Activated T-cell treated with anti-CD3 and anti-CD28 coated beads for 1 hour (primary cell): ENCODE results near the gene NUPR1.
"Not testable (repeated sequence)": the region's sequence is repeated elsewhere in the genome, so short reads cannot be mapped to it uniquely, and the experiment has no call there.

Source experiments
- DNase-seq: peaks from one replicate; pipeline ENCODE4 v3.0.0-alpha.2; 2020; ENCODE audit warnings: low read depth

The NUPR1 gene

DNA sequence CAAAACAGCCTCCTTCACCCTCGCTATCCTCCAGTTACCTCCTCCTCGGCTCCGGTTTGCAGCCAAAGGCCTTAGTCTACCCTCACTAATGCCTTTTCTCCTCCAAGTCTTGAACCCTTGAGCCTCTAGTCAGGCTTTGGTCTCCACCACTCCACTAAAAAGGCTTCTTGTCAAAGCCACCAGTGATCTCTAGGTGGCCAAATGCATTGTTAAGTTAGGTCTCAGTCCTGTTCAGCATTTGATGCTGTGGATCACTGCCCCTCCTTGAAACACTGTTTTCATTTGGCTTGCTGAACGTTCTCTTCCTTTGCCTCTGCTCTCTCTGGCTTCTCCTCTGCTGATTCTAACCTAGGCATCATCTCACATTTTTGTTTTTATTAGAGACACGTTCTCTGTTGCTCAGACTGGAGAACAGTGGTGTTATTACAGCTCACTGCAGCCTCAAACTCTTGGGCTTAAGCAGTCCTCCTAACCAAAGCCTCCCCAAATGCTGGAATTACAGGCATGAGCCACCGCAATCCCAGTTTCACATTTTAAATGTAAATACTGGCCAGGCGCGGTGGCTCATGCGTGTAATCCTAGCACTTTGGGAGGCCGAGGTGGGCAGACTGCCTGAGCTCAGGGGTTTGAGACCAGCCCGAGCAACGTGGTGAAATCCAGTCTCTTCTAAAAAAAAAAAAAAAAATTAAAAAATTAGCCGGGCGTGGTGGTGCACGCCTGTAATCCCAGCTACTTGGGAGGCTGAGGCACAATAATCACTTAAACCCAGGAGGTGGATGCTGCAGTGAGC is 16.1 kb upstream of the NUPR1 start:
- no peak for DNase-seq

DNA sequence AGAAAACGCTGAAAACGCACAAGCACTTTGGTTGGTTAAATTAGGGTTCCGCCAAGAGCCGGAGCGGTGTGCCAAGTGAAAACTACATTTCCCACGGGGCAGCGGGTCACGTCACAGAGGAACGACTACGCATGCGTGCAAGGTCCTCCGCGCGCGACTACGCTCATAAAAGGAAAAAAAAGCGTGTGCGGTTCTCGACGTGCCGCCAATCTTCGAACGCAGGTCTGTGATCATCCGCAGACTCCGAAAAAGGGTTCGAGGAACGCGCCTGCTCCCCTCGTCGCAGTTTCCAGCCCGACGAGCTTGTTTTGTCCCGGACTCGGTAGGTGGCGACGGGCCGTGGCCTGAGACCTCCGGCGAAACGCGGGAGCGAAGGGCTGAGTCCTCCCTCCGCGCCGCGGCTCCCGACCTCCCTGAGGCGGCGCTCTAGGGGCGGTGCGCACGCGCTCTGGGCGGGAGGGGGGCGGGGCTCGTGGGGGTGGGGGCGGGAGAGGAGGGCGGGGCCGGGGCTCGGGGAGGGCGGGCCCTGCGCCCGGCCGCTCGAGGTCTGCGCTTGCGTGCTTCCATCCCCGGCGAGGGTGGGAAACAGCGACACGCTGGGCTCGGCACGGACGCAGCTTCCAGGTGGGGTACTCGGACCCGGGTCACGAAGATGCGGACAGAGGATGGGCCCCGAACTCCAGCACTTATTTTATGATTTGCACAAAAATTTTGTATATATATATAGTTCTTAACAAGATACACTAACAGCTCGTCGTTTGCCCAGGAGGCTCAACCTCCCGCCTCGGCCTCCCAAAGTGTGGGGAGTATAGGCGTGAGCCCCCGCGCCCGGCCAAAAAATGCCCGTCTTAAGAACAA is 15.2 kb upstream of the NUPR1 start, which contains the start of gene SGF29:
Gene SGF29 (plus strand): TSS at position 145 of the 858 bp plus-strand sequence. CDS start 27,150 bp downstream, outside the sequence.
- peak; percentile 90 for DNase-seq

DNA sequence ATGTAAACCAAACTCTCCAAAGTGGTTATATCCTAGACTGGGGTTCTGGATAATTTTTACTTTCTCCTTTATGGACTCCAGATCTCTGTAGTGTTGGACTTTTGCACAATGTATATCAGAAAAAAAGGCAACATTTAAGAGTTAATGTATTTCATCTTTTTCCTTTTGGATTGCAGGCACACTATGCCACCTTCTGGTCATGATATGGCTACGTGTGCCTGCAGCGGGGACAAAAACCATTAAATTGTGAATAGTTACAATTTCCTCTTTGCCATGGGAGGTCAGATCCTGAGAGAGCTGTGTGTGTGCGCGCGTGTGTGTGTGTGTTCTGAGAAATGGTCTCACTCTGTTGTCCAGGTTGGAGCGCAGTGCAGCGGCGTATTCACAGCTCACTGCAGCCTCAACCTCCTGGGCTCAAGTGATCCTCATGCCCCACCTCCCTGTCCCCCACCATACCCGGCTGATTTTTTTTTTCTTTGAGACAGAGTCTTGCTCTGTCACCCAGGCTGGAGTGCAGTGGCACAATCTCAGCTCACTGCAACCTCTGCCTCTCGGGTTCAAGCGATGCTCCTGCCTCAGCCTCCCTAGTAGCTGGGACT is 10.6 kb upstream of the NUPR1 start:
- DNase-seq: no peak

DNA sequence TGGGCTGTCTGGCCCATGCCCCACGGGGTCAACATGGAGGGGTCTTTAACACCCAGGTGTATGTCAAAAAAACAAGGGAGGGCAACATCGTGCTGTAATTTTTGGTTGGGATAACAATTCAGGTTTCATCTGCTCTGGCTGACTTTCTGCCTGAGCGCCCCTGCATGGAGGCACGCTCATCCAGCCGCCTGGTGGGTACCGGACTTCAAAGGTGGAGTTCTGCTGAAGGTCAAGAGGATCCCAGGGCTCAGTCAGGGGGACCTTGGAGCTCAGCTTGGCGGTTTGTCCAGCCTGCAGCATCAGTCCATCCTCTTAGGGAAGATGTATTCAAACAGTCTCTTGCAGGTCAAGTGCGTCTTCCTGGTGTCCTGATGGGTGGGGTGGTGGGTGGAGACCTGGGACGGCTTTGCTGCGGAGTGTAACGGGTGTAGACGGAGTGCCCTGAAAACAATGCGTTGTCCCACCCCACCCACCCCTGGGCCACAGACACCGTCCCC is 9.6 kb upstream of the NUPR1 start:
- DNase-seq: no peak

DNA sequence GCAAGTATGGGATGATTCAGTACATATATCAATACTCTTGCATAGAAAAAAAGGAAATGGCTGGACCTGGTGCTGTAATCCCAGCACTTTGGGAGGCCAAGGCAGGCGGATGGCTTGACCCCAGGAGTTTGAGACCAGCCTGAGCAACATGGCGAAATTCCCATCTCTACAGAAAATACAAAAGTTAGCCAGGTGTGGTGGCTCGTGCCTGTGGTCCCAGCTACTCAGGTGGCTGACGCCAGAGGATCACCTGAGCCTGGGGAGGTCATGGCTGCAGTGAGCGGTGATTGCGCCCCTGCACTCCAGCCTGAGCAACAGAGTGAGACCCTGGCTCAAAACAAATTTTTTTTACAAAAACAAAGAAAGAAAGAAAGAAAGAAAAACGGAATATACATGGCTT is 7.9 kb upstream of the NUPR1 start:
- DNase-seq: no peak

DNA sequence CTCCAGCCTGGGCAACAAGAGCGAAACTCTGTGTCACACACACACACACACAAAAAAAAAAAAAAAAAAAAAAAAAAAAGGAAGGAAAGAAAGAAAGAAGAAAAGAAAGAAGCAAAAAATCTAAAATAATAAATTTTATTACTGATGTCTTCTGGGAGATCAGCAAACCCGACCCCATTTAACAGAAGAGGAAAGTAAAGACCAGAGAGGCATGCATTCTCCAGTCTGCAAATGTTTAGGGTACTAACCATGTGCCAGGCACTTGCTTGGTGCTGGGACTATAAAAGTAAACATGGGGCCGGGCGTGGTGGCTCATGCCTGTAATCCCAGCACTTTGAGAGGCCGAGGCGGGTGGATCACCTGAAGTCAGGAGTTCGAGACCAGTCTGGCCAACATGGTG is 7.2 kb upstream of the NUPR1 start:
- DNase-seq: not testable (repeated sequence)

DNA sequence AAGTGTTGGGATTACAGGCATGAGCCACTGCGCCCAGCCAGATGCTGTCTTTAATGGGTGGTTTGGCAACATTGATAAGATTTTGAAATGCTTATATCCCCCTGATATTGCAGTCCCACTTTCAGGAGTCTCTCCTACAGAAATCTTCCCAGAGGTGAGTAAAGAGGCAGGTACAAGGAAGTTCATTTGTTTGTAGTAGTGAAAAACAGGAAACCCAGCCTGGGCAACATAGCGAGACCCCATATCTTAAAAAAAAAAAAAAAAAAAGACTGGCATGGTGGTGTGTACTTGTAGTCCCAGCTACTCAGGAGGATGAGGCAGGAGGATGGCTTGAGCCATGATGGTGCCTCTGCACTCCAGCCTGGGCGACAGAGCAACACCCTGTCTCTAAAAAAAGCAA is 6.2 kb upstream of the NUPR1 start:
- DNase-seq: no peak

DNA sequence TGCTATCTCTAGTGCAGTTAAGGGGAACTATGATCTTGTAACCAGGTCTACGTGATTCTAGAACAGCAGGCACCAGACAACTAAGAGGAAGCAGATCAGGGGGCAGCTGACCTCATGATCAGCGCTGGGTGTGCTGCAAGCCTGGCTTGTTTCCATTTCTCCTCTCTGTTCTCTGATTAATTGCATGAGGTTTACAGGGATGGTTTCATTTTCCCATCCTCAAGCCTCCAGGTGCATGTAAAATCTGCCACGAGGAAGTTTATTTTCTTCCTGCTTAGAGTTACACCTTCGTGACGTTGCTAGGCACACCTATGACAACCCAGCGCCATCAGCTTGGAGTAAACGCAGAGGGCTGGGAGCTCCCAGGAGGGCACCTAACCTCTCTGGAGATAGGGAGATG is 4.3 kb upstream of the NUPR1 start:
- DNase-seq: no peak

DNA sequence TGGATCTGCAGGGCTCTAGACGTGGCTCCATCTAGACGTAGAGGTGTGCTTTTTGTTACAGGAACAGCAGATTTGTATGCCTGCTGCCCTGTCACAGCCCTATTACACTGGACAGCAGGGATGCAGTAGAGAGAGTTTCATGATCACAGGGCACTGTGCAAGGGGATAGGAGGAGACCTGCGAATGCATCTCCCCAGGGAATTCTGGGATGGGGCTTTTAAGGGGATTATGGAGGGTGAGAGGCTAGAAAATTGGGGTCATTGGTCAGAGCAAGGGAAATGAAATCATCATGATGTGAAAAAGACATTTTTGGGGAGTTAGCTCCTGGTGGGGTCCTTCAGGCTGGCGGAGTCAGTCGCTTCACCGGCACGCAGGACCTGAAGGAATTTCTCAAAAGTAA is 3.9 kb upstream of the NUPR1 start:
- DNase-seq: no peak

DNA sequence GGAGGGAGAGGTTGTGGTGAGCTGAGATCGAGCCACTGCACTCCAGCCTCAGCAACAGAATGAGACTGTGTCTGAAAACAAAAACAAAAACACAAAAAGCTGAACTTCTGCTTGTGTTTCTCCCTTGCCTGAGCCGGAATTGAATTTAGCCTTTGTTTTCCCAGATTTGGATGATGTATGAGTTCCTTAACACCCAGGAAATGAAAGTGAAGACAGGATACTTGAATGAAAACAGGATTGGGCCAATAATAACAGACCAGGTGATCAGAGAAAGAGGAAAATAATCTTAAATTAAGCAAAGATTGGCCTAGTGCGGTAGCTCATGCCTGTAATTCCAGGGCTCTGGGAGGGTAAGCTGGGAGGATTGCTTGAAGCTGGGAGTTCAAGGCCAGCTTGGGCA is 1.6 kb upstream of the NUPR1 start:
- DNase-seq: no peak

DNA sequence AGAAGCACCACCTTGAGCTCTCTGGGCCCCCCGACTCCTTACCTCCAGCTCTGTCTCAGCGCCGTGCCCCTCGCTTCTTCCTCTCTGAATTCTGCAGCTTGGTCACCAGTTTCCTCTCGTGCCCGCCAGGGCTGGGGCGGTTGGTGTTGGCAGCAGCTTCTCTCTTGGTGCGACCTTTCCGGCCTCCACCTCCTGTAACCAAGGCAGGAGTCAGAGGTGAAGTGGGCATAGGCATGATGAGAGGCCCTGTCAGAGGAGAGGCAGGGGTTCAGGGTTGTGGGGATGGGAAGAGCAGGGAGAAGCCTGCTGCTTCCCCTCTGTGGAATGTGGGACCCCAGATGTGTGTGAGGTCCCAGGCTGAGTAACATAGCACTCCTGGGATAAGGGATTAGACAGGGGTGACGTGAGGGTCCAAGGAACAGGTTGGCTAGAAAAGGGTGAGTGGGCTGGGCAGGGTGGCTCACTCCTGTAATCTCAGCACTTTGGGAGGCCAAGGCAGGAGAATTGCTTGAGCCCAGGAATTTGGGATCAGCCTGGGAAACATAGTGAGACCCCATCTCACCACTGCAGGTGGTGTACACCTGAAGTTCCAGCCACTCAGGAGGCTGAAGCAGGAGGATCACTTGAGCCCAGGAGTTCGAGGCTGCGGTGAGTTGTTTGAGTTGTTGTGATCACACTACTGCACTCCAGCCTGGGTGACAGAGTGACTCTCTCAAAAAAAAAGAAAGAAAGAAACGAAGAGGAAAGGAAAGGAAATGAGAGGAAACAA is 626 bp downstream of the NUPR1 start:
- DNase-seq: no peak

DNA sequence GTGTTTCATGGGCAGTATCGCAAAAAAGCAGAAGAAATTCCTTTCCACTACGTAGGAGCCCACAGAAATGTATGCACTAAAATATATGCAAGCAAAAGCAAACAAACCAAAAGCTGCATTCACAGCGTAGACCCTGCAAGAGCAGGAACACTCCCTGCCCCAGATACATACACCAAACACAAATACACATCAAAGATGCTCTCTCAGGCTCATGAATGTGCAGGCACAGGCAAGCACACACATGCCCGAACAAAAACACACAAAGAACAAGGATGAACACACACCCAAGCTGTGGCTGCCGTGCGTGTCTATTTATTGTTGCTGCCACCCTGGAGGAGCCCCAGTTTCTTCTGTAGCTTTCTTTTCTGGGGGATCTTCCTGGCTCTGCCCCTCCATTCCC is 1.7 kb downstream of the NUPR1 start:
- no peak for DNase-seq

DNA sequence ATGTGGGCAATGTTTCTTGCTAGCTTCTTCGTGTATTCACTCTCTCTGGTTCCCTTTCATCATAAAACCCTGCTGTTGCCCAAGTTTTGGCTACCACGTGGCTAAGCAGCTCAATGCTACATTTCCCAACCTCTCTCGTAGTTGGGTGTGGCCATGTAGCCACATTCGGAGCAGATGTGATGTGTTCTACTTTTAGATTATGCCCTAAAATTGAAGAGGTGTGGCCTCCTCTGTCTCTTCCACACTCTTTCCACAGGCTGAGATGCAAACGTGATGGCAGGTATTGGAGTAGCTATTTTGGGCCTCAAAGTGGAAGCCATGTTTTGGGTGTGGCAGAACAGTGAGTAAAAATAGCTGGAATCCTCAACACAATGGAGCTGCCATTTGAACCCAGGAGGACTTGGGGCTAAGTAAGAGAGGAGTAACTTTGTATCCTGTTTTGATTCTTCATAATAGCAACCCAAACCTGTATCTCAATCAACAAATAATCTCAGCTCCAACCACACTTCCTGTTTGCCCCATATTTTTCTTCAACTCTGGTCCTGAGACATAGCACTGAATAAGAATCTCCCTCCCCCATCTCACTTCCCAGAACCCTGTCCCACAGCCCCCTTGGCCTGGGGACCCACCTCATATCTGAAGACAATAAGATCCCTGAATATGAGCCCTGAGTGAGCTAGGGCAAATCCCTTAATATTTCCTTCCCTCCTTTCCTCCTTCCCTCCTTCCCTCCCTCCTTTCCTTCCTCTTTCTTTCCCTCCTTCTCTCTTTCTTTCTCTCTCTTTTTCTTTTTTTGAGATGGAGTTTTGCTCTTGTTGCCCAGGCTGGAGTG is 4.0 kb downstream of the NUPR1 start:
- no peak for DNase-seq

DNA sequence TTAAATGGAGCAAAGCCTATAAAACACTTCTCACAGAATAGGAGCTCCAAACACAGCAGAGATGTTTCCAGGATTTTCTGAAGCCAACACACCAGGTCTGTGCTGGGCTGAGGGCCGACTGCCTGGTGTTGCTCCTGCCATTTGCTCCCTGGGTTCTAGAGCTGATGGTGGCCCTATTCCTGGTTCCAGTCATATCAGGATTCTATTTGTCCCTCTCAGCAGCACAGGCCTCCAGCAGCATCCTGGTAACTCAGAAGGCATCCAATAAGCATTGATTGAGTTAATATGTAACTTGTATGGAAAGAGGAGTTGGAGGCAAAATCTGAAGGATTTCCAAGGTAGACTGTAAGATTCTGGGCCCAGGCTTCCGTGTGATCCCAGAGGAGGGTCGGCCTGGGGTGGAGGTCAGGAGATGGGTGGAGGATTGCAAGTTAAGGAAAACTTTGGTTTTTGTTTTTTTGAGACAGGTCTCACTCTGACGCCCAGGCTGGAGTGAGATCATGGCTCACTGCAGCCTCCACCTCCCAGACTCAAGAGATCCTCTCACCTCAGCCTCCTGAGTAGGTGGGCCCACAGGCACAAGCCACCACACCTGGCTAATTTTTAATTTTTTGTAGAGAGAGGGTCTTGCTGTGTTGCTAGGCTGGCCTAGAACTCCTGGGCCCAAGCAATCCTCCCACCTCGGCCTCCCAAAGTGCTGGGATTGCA is 5.7 kb downstream of the NUPR1 start:
- no peak for DNase-seq

DNA sequence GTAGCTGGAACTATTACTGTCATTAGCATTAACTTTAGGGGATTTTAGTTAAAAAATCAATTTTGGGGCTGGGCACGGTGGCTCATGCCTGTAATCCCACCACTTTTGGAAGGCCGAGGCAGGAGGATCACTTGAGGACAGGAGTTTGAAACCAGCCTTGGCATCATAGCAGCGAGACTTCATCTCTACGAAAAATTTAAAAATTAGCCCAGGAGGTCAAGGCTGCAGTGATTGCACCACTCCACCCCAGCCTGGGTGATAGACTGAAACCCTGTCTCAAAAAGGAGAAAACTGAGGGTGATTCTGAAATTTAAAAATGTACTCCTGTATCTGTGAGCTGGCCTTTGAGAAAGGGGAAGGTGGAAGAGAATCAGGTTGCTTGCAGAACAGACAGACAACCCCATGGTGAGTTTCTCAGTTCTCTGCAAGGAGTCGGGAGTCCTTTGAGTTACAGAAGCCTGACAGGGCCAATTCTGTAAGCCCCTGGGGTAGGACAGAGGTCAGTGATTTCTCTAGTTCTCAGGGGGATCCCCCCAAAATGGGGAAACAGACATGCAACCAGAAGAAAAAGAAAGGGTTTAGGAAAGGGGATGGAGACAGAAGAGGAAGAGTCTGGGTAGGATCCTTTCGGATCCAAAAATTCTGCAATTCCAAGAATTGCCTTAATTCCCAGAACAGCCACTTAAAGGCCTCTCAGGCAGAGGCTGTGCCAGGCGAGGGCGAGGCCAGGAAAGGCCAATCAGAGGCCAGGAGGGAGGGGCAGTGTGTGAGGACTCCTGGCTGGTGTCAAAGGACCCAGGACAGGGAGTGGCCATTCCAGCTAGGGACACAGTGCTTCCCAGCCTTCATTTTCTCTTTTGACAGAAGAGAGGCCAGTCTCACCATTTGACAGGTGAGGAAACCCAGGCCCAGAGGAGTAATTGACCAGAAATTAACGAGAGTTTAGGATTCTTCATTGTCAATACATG is 6.7 kb downstream of the NUPR1 start:
- no peak for DNase-seq

DNA sequence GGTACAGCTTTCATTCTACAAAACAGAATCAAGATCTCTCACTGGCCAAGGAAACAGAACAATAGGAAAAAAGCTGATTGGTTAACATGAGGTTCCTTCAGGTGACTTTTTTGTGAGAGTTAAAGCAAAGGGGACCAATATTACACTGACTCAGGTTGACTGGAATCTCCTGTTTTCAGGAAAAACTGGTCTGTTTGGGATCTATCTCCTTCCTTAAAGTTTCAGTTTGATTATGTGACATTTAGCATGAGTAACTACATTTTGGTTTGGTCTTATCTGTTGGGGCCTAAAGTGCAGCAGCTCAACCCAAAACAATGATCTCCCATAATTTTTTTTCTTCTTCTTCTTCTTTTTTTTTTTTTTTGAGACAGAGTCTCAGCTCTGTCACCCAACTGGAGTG is 9.7 kb downstream of the NUPR1 start:
- no peak for DNase-seq

DNA sequence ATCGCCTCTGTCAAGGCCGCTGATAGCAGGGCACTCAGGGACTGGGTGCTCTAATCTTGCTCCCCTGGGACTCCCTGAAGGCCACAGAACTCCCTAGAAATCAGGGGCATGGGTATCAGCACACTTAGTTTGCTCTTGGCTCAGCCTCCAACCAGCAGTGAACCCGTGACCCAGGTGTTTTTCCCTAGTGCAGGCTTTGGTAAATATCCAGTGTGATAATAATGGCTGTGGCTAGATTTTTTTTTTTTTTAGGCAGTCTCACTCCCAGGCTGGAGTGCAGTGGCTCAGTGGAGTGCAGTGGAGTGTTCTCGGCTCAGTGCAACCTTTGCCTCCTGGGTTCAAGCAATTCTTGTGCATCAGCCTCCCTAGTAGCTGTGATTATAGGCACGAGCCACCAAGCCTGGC is 10.3 kb downstream of the NUPR1 start:
- no peak for DNase-seq

DNA sequence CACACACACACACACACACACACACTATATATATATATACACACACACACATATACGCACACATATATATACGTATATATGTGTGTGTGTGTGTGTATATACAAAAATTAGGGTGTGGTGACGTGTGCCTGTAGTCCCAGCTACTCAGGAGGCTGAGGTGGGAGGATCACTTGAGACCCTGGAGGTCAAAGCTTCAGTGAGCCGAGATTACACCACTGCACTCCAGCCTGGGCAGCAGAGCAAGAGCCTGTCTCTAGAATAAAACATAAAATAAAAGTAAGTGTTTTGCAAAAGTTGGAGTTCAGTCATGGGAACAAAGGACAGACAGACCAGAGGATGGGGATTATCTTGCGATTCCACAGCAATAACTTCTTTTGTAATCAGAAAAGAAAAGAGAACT is 10.8 kb downstream of the NUPR1 start:
- no peak for DNase-seq

DNA sequence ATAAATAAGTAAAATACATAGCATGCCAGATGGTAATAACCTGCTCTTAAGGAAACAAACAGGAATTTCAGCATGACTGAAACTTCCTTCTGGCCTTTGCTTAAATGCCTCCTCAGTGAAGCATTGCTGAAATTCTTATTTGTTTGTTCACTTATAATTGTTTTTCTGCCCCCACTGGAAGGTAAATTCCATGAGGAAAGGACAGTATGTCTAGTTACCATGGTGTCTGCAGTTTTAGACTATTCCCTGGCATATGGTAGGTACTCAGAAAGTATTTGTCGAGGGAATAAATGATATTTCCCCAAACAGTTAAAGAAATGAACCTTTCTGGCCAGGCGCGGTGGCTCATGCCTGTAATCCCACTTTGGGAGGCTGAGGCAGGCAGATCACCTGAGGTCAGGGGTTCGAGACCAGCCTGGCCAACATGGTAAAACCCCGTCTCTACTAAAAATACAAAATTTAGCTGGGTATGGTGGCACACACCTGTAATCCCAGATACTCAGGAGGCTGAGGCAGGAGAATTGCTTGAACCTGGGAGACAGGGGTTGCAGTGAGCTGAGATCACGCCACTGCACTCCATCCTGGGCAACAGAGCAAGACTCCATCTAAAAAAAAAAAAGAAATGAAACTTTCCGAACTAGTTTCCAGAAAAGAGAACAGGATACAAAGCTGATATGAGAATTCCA is 11.5 kb downstream of the NUPR1 start:
- not testable (repeated sequence) for DNase-seq
